Islet precursor cell (in vitro differentiated cells): ENCODE results near the gene CLCA4.
A peak's percentile ranks its signal among the peaks of the same experiment; 100 is the strongest.
"Not testable (repeated sequence)": the region's sequence is repeated elsewhere in the genome, so short reads cannot be mapped to it uniquely, and the experiment has no call there.

Source experiments
- DNase-seq: peaks from one replicate; pipeline ENCODE4 v3.0.0-alpha.2; 2018

CLCA4 gene

GRCh38 chr1:86530211-86530845 lies 16.6 kb upstream of the CLCA4 start:
- DNase-seq = no peak

GRCh38 chr1:86537928-86538695 lies 8.8 kb upstream of the CLCA4 start:
- DNase-seq = no peak

- DNase-seq = no peak
These were observed 8.1 kb upstream of the CLCA4 start for GRCh38 chr1:86538775-86539174.

- DNase-seq = no peak
These were observed 5.0 kb upstream of the CLCA4 start for GRCh38 chr1:86541859-86542258.

DNA sequence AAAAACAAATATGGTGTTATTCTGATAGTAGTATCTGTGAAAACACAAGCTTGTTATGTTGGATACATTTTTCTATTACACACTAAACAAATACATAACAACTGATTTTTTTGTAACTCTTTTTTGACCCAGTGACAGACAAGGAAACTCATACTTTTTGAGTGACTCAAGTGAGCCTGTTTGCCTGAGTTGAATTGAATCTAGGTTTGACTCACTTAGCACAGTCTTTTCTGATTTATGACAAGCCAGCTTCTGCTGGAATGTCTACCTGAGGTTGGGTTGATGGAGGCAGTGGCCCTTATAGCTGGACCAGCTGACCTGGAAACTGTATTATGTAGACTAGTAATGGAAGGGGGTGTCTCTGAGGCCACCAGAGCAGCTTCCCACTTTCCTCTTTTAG lies 4.2 kb upstream of the CLCA4 start:
- no peak for DNase-seq

- no peak for DNase-seq
These were observed 2.0 kb downstream of the CLCA4 start for GRCh38 chr1:86548839-86549238.

GRCh38 chr1:86551305-86551704 lies 4.4 kb downstream of the CLCA4 start:
- DNase-seq = no peak

- DNase-seq = no peak
These were observed 5.5 kb downstream of the CLCA4 start for GRCh38 chr1:86552376-86552775.

DNA sequence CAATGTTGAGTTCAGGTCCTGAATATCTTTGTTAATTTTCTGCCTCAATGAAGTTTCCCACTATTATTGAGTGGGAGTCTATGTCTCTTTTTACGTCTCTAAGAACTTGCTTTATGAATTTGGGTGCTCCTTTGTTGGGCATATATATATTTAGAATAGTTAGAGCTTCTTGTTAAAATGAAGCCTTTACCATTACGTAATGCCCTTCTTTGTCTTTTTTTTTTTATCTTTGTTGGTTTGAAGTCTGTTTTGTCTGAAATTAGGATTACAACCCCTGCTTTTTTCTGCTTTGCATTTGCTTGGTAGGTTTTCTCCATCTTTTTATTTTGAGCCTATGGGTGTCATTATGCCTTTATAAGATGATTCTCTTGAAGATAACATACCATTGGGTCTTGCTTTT lies 10.9 kb downstream of the CLCA4 start:
- DNase-seq = no peak

GRCh38 chr1:86563849-86564248 lies 17.0 kb downstream of the CLCA4 start:
- DNase-seq = no peak

GRCh38 chr1:86567341-86567740 lies 20.5 kb downstream of the CLCA4 start:
- no peak for DNase-seq

- DNase-seq = no peak
These were observed 21.0 kb downstream of the CLCA4 start for GRCh38 chr1:86567878-86568277.

DNA sequence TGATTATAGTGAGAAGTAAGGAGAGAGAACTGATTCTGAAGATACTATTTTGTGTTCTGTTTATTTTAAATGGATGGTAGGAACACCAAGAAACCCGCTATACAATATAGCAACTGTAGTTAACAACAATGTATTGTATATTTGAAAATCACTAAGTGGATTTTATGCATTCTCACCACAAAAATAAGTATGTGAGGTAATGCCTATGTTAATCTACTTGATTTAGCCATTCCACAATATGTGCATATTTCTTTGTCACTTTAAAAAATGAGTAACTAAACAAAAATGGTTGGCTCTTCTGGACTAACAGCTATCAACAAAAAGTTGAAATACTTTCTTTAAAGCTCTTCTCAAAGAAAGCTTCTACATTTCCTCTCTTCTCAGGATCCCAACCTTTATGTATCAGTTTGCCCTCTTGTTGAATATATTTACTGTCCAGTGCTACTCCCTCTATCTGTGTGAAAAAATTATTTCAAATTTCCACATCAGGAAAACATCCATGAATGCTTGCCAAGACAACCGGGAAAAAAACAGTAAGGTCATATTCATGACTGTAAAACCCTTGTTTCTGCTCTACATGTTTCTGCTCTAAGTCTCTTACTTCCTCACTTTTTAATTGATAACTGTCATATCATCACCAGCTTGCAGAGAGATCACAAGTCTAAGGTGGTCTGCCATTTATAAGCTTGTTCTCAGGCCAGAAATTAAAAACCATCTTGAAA lies 27.0 kb downstream of the CLCA4 start:
- DNase-seq = no peak

GRCh38 chr1:86581231-86581630 lies 34.4 kb downstream of the CLCA4 start:
- no peak for DNase-seq

GRCh38 chr1:86582161-86582560 lies 35.3 kb downstream of the CLCA4 start:
- DNase-seq = no peak

DNA sequence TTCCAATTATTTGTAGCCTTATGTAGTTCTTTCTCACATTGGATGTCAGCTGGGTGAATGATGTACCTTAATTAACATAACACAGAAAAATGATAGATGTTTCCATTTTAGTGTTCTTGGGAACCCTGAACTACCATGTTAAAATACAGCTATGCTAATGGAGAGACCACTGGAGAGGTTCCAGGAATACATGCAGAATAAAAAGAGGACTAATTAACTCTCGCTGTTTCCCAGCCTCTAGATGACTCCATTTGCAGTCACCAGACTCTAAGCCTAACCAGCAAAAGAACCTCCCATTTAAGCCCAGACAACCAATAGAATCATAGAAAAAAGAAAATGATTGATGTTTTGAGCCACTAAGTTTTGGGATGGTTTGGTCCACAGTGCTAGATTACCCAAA lies 36.2 kb downstream of the CLCA4 start:
- DNase-seq = no peak

DNA sequence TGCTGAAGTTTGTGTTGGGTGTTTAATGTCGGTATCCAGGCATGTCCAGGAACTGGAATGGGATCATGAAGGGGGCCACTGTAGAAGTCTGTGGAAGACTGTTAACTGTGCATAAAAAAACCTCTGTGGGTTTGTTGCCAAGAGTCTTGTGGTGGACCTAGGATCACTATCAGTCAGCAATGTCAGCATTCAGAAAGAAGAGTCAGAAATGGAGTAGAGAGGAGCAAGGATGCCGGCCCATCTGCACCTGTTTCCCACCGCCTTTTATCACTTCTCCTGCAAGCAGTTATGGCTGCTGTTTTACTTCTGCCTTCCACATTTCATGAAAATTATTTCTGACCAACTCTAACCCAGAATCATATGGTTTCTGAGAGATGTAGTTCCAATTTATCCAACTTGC lies 36.7 kb downstream of the CLCA4 start:
- DNase-seq = no peak

DNA sequence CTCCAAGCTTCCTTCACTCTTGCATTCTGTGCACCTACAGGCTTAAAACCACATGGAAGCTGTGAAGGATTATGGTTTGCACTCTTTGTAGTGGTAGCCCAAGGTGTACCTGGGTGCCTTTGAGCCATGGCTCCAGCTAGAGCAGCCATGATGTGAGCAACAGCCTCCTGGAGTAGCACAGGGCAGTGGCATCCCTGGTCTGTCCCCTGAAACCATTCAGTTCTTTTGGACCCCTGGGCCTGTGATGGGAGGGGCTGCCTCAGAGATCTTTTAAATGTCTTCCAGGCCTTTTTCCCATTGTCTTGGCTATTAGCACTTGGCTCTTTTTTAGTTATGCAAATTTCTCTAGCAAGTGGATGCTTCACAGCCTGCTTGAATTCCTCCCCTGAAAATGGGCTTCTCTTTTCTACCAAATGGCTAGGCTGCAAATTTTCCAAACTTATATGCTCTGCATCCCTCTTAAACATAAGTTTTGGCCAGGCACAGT lies 47.4 kb downstream of the CLCA4 start:
- DNase-seq = no peak

- no peak for DNase-seq
These were observed 49.3 kb downstream of the CLCA4 start for GRCh38 chr1:86596224-86596623.

DNA sequence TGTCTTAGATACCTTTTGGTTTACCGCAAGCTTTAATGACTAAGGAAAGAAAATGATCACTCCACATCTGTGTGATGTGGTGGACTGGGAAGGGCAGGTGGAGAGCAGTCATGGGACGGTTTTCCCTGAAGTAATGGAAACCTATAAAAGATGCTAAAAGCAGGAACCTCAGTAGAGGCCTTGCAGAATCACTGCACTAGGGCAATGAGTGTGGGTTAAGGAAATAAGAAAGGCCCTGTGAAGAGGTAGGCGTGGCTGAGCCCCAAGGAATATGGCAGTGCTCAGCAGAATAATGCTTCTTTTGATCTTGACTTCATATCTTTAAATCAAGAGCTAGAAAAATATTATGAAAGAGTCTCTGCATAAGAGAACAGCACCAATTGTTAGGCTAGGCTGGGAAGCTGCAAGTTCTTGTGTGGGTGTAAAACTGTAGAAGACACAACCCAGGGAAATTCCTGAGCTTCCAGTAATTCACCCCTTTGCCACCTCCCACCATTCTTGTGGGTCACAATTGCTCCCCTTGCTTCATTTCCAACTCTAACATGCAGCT lies 49.9 kb downstream of the CLCA4 start:
- no peak for DNase-seq

- DNase-seq = not testable (repeated sequence)
These were observed 59.2 kb downstream of the CLCA4 start for GRCh38 chr1:86606080-86606479.

DNA sequence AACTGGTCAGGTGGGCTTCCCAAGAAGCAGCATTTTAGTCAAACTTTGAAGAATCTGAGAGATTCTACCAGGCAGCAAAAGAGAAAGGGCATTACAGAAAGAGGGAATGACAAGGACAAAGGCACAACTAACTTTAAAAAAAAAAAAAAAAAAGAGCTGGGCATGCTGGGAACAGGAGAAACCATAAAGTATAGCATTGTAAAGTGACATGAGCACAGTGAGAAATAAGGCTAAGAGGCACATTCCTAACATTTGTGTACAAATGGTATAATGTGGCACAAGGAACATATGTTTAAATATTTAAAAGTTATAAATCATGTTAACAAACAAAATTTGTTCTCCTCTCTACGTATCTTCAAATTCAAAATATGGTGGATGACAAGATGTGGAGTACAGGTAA lies 69.6 kb downstream of the CLCA4 start:
- no peak for DNase-seq

DNA sequence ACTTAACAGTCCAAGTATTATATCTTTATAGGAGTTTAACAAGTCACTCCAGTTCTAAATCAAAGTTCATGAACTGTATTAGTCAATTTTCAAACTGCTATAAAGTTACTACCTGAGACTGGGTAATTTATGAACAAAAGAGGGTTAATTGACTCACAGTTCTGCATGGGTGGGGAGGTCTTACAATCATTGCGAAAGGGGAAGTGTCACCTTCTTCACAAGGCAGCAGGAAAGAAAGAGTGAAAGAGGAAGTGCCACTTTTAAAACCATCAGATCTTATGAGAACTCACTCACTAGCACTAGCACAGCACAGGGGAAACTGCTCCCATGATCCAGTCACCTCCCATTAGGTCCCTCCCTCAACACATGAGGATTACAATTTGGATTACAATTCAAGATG lies 70.0 kb downstream of the CLCA4 start:
- DNase-seq = no peak

- DNase-seq = peak; percentile 60
These were observed 71.5 kb downstream of the CLCA4 start for GRCh38 chr1:86618358-86618757.
